HG03159 (cell line): Measurements from ENCODE around the gene KLHL29.
"Not testable (repeated sequence)": the region's sequence is repeated elsewhere in the genome, so short reads cannot be mapped to it uniquely, and the experiment has no call there.

Source experiments
- ATAC-seq: cut with Tn5 transposase; IDR thresholded peaks from one replicate; pipeline ENCODE4 v1.9.1; 2021; ENCODE audit warnings: mild to moderate bottlenecking, moderate library complexity; ENCODE audit not compliant: unreplicated experiment

KLHL29 gene

DNA sequence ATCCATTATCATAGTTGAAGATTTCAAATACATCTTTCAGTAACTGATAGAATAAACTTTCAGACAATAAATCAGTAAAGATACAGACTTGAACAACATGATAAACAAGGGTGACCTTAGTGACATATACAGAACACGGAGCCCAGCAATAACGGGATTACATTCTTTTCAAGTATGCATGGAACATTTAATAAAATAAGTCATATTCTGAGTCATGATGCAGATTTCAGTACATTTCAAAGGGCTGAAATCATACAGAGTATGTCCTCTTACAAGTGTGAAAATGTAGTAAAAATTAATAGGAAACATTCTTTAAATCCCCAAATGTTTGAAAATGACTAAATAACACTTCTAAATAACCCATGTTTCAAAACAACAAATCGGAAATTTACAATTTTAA, 17.2 kb upstream of the KLHL29 start:
- ATAC-seq: no peak

DNA sequence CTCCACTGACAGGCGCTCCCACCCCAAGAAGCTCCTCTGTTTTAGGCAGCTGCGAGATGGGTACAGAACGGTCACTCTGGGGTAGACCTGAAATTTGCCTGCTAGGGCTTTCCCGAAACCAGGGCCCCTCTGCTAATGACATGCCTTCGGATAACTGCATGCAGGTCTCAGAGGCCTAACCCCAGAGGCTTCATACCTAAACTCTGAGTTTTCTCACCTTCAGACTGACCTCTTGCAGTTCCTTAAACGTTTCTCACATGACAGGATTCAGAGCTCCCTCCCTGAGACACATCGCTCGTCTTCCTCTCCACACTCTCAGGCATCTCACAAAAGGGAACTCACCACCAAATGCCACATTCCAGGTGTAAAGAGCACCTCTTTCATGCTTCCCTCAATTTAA, 11.3 kb upstream of the KLHL29 start:
- ATAC-seq: no peak

DNA sequence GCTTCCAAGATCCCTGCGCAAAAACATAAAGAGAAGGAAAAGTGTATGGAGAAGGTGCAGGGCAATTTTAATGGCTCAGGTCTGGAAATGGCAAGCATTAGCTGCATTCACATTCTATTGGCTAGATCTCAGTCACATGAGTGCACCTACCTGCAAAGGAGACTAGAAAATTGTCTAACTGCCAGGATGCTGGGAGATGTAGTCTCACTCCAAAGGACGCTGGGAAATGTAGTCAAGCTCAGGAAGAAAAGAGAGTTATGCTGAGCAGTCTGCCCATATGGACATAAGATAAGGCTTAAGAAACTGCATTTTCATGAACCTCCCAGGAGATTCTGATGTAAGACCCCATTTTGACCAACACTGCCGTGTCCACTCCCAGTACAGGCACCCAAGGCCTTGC, 9.5 kb upstream of the KLHL29 start:
- ATAC-seq: peak; percentile 52

DNA sequence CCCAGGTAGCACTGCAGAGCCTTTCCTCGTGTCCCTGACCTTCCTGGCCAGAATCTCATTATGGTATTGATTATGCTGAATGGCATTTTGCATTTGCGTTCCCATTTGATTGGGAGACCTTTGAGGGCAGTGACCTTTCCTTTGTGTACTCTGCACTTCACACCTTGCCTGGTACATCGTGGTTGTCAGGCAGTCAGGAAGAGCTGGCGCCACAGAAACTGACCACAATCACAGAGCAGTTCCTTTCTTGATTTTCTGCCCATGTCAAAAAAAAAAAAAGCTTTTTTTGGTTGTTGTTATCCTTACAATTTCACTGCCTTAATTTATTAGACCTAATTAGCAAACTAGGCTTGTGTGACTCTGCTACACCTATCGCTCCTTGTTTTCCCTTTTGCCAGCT, 8.9 kb upstream of the KLHL29 start:
- ATAC-seq: no peak

DNA sequence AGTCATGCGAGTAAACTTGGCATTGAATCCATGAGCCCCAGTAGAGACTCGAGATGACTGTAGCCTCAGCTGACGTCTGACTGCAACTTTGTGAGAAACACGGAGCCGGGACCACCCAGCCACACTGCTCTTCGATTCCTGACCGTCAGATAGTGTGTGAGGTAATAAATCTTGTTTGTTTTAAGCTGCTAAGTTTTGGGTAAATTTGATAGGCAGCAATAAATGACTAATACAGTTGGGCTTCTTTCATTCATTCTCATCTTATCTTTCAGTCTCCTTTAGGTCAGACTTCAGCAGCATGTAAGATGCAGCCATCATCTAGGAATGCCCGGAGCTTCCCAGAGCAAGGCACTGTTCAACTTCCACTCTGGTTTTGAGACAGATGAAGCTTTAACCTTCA, 8.0 kb upstream of the KLHL29 start:
- ATAC-seq: no peak

DNA sequence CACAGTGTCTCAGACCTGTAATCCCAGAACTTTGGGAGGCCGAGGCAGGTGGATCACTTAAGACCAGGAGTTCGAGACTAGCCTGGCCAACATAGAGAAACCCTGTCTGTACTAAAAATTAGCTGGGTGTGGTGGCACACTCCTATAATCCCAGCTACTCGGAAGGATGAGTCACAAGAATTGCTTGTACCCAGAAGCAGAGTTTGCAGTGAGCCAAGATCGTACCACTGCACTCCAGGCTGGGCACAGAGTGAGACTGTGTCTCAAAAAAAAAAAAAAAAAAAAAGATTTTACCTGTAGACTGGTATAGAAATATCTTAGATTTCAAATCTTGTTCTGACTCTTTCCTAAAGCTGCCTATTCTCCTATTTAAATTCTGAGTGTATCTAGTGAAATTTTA, 7.2 kb upstream of the KLHL29 start:
- ATAC-seq: no peak

DNA sequence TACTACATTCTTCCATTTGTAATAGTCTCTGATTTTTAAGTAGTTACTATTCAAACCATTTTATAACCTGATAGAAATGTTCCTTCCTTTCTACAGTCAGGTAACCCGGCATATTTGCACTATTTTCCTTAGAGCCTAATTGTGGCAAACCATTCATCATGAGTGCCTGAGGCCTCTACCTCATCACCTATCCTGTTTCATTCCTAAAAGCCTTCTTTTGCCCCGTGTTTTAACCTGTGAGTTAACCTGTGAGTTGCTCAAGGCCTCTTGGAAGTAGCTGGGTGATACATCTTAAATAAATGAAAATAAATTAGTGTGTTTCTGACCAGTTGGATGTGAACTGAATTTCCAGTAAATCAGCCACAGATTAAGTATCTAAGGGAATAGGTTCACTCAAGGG, 6.5 kb upstream of the KLHL29 start:
- no peak for ATAC-seq

DNA sequence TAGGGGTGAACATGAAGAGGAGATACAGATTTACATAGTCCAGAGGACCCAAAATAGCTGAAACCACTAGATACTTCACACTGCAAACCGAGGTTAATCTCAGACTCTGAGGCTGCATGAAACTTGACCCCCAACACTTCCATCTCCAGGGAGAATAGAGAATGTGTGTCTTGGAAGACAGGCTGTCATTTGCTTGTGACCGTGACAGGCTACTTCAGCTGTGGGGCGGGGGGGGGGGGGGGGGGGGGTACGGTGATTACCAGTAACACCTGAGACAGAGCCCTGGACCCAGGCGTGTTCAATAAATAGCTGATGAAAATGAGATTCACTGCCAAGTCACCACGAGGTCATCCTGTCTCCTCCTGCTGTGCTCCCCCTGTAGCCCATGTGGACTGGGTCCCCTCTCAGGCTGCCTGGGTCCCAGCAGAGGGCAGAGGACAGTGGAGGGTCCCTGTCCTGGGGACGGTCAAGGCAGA, 5.7 kb upstream of the KLHL29 start:
- peak; percentile 42 for ATAC-seq

DNA sequence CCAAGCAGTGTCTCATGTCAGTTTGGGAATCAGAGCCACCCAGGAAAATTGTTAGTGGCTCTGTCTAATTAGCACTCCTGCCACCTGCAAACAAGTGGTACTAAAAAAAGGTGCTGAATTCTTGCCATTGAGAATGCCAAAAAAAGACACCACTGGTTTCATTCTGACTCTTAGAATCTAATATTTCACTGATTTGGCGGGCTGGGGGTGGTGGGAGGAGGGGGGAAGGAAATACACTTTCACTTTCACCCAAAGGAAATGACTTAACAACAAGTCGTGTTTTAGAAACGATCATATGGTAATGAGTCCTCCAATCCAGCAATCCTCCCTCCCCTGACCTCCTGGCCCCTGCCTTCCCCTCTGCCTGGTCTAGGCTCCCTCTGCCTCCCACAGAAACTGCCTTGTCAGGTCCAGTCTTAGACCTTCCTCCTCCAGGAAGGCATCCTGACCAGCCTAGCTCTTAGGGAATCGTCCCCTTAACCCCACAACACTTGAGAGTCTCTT, 4.4 kb upstream of the KLHL29 start:
- ATAC-seq: peak; percentile 39

DNA sequence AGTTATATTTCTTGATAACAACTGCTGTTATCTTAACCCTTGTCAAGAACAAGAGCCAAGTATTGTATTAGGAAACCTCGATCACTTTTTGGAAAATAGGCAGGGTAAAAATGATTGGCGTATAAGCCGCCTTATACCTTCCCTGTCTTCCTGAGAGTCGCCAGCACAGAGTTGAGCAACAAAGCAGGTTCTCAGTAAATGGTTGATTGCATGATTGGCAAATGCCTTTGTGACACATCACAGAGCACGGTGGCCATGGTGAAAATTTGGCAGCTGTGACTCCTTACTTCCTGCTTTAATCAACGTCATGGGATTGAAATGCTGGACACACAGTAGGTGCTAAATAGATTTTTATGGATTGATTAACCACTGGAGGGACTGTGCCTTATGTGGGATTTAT, 3.9 kb upstream of the KLHL29 start:
- ATAC-seq: peak; percentile 31

DNA sequence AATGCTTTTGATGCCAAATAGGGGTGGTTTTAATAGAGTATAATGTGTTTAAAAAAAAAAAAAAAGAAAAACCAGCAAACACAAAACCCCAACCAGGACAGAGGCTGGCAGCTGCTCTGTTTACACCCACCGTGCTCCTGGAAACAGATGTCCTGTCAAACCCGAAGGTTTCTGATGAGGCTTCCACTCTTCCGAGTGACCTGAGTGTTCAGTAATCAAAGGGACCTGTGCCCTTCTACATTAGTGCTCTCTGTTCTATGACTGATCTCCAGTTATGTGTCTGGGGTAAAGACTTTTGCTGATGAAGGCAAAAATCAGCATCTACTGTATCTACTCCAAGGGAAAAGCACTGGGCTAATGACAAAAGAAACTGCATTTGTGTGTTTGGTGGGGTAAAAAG, 3.5 kb upstream of the KLHL29 start:
- ATAC-seq: no peak

DNA sequence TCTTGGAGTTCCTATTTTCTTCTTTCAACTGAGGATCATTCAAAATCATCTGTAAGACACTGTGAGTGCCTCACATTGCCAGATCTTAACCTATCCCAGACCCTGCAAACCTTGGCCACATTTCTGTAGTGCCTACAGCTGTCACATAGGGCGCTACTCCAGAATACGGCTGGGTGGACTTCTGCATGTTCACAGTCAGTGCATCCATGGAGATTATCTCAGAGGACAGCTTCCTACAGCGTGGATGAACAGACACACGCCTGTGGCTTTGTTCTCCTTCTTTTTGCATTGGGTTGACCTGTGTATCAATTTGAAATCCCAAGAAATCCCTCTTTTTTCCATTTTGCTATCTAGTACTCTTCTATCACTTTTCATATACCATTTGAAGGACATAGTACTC, 1.9 kb upstream of the KLHL29 start:
- ATAC-seq: no peak

DNA sequence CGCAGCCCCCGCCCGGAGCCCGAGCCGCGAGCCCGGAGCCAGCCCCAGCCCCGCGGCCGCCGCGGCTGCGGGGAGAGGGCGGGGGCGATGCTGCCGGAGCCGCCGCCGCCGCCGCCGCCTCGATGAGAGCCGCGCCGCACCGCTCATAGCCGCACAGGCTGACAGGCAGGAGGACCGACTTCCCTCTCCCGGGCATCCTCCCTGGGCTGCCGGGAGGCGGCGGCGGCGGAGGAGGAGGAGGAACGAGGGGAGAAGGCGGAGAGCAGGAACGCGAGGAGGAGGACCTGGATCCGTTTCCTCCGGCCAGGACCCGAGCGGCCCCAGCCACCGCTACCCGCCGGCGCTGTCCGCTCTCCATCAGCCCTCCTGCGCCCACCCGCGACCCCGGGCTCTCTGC, 370 bp downstream of the KLHL29 start:
- ATAC-seq: peak; percentile 27

DNA sequence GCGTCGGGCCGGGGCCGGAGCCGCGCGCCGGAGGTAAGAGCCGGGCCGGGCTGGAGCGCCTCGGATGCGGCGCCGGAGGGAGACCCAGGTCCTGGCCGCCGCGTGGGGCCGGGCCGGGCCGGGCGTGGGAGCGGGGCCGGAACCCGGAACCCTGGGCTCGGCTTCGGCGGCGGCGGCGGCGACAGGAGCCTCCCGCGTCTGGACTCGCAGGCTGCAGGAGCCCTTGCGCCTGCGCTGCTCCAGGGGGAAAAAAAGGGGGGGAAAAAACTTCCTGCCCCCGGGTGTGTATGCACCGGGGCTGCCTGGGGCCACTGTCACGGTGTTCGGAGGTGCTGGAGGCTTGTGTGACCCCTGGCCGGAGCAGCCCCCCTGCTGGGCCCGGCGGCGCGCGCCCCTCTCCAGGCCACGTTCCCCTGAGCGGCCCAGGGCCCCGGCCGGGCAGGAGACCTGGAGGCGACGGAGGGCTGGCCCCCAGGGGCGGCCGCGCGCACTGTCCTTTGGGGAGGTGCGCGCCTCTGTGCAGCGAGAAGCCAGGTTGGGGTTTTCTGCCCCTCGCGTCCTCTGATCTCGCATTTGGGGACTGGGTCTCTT, 864 bp downstream of the KLHL29 start:
- peak; percentile 23 for ATAC-seq

DNA sequence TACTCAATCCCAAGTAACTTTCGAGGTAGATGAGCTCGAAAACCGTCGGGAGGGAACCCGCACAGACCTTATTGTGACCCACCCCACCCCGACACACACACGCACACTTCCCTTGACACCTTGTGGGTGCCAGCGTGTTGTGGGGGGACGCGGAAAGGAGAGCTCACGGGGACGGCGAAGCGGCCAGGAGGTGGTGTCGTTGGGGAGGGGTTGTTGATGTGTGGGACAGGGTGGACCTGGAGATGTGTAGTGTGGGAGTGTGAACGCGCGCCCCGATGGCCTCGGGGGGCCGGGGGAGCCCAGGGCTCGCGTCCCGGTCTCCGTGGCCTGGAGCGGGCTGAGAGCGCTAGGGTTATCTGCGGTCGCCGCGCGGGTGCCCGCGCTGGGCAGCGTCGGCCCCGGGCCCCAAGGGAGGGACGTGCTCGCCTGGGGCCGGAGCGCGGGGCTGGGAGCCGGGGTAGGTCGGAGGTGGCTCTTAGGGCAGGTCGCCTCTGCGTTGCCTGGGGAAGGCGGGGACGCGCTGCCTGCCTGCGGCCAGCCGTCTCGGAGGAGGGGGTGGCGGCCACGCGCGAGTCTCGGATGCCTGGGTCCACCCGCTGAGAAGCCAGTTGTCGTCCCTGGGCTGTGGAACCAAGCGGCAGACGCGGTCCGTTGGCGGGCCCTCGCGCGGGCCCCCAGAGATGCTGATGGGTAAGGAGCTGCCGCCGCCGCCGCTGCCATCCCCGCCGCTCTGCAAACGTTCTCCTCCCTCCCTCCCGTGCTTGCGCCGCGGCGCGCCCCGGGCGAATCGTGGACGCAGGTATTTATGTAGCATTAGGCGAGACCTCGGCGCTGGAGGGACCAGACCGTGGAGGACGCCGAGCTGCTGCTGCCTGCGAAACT, 1.6 kb downstream of the KLHL29 start:
- ATAC-seq: no peak

DNA sequence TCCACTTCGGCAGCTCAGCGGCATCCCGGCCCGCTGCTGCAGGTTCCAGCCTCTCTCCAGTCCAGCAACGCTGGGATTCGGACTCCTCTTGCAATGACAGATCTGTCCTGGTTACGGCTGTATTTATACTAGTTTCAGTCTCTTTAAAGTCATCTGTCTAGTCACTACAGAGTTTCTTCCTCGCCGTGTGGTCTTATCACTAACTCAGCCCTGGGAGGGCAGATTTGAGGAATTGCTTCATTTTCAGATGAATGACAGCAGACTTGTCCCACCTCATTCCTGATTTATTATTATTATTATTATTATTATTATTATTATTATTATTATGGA, 2.2 kb downstream of the KLHL29 start:
- ATAC-seq: no peak

DNA sequence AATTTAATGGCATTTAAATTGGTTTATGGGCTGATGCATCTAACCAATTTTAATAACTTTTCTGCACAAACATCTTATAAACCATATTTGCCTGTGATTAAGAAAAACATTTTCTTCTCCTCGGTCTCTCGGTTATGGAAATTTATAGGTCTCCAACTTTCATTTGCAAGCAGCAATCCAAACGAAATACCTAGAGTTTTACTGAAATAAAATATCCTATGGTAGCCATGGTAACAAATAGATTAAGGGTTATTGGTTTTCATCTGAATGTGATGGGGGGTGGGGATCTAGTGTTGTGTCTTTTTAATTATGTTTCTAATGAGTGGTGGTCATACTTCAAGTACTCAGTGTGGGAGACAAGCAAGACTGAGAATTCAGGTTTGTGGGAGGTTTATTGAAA, 2.9 kb downstream of the KLHL29 start:
- no peak for ATAC-seq

DNA sequence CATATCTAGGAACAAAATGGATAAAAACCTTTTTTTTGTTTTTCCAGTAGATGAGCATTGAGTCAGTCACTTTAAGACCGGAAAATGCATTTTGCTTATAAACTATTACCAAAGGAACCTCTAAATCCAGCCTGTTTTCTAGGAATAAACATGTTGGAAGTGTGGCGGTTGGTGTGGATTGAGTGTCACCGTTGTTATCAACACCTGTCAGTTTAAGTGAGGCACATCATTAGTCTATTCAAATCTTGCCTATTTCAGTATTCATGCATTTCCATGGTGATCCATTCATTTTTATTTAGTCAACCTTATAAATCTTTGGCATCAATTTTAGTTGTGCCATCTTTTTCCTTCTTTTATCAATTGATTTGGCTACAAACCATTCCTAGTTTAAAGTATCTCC, 3.3 kb downstream of the KLHL29 start:
- no peak for ATAC-seq

DNA sequence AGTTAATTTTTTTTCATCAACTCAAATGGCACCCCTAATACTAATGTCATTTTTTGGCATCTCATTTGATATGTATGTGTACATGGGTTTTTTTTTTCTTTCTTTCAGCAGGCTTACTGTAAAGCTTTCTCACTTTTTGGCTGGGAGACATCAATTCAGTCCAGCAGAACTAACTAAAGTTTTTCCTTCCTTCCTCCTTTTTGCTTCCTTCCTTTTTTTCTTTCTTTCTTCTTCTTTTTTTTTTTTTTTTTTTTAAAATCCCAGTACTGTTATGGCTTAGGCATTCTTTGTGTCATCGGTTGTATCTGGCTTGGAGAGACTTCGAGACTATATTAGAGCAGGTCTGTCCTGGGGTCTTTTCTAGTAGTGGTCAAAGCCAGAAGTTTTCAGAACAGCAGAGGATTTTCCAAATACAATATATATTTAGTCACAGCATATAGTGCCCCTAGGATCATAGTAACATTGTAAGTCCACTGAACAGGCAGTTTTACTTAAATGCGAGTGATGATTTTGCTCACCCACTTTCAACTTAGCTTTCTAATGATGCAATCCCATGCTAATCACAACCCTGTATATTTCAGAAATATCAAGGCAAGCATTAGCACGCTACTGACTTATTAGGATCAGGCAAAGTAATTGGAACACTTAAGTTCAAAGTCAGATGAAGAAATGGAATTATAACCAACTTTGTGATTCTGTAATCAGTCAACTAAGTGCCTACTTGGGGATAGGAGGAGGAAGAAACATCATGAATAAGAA, 4.0 kb downstream of the KLHL29 start:
- ATAC-seq: no peak

DNA sequence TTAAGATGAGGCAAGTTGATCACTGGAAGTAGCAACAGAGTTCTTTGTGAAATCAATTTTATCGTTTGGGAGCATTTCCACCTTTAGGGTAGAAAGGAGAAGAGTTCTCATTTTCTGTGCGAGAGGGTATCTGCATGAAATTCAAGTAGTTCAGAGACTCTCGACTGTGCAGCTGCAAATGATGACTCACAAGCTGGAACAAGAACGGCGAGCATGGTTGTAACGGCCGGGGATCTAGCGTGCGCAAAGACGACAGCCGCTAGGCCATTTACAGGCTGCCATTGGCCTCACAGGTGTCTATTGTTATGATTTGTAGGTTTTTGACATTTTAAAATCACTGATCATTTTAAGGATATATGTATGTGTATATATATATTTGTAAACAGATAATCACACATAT, 5.2 kb downstream of the KLHL29 start:
- ATAC-seq: no peak

DNA sequence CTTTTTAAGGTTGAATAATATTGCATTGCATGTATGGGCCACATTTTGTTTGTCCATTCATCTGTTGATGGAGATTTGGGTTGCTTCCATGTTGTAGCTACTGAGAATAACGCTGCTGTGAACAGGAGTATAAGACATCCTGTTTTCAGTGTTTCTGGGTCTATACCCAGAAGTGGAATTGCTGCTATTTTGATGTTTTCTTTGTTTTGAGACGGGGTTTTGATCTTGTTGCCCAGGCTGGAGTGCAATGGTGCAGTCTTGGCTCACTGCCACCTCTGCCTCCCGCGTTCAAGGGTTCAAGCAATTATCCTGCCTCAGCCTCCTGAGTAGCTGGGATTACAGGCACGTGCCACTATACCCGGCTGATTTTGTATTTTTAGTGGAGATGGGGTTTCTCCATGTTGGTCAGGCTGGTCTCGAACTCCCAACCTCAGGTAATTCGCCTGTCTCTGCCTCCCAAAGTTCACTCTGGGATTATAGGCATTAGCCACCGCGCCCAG, 6.3 kb downstream of the KLHL29 start:
- not testable (repeated sequence) for ATAC-seq

DNA sequence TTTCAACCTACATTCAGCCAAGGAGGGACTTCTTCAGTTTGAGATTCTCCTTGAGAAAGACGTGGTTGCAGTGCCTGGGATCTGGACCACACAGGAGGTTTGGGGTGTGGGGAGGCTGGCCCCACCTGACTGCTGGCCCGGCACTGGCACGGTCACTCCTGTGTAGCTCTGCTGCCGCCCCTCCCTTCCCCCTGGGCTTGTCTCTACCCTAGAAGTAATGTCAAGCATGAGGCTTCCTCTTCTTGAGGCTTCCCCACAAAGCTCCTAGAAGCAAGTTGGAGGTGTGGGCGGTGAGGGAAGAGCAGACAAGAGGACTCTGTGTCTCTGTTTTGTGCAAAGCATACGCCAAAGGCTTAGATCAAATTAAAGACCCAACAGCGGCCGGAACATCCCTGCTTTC, 8.7 kb downstream of the KLHL29 start:
- ATAC-seq: no peak
